GM19455 (cell line): Measurements from ENCODE around the gene GRID2.

Experiments used
- ATAC-seq: cut with Tn5 transposase; IDR thresholded peaks from one replicate; pipeline ENCODE4 v1.9.1; 2021; ENCODE audit not compliant: unreplicated experiment

GRID2 gene

GRCh38 chr4:92952426-92952825, 648.7 kb downstream of the GRID2 start:
- ATAC-seq = no peak

- no peak for ATAC-seq
Observed at GRCh38 chr4:92952897-92953296, 649.1 kb downstream of the GRID2 start.

GRCh38 chr4:92953462-92953861, 649.7 kb downstream of the GRID2 start:
- ATAC-seq = no peak

GRCh38 chr4:92961881-92962280, 658.1 kb downstream of the GRID2 start:
- no peak for ATAC-seq

- no peak for ATAC-seq
Observed at GRCh38 chr4:92962831-92963230, 659.1 kb downstream of the GRID2 start.

GRCh38 chr4:92968556-92968955, 664.8 kb downstream of the GRID2 start:
- ATAC-seq = no peak

- ATAC-seq = no peak
Observed at GRCh38 chr4:92968996-92969395, 665.2 kb downstream of the GRID2 start.

GRCh38 chr4:92969650-92970379, 666.0 kb downstream of the GRID2 start:
- ATAC-seq = no peak

GRCh38 chr4:92970996-92971395, 667.2 kb downstream of the GRID2 start:
- no peak for ATAC-seq

GRCh38 chr4:92988301-92988700, 684.5 kb downstream of the GRID2 start:
- no peak for ATAC-seq

- ATAC-seq = no peak
Observed at GRCh38 chr4:92992758-92993157, 689.0 kb downstream of the GRID2 start.

- no peak for ATAC-seq
Observed at GRCh38 chr4:92994727-92995126, 691.0 kb downstream of the GRID2 start.

- ATAC-seq = no peak
Observed at GRCh38 chr4:92996533-92996932, 692.8 kb downstream of the GRID2 start.

GRCh38 chr4:93000910-93001309, 697.1 kb downstream of the GRID2 start:
- no peak for ATAC-seq

GRCh38 chr4:93002240-93002639, 698.5 kb downstream of the GRID2 start:
- ATAC-seq = no peak

GRCh38 chr4:93016350-93016749, 712.6 kb downstream of the GRID2 start:
- ATAC-seq = no peak

- ATAC-seq = no peak
Observed at GRCh38 chr4:93018243-93018642, 714.5 kb downstream of the GRID2 start.

- ATAC-seq = no peak
Observed at GRCh38 chr4:93018806-93019205, 715.0 kb downstream of the GRID2 start.

GRCh38 chr4:93029769-93030168, 726.0 kb downstream of the GRID2 start:
- no peak for ATAC-seq

- ATAC-seq = no peak
Observed at GRCh38 chr4:93030670-93031069, 726.9 kb downstream of the GRID2 start.

- no peak for ATAC-seq
Observed at GRCh38 chr4:93031431-93032098, 727.8 kb downstream of the GRID2 start.

- ATAC-seq = no peak
Observed at GRCh38 chr4:93042746-93043145, 739.0 kb downstream of the GRID2 start.

GRCh38 chr4:93053140-93053539, 749.4 kb downstream of the GRID2 start:
- no peak for ATAC-seq
